ENCODE measurements around the gene SCAI.
A peak's percentile ranks its signal among the peaks of the same experiment; 100 is the strongest.

SCAI gene

GRCh38 chr9:125140576-125140975, 2.8 kb downstream of the SCAI start:
- no peak for DNase-seq (ENCODE audit: extremely low read depth, low read depth)
- no peak overlapping the region for H3K4me3 ChIP-seq (replicated peaks; ENCODE audit: low read depth, low read length)
- TF ChIP-seq CTCF (IDR thresholded peaks at IDR 0.05; ENCODE audit: low read depth, low read length, missing control alignments): no peak

GRCh38 chr9:125137200-125137599, 6.1 kb downstream of the SCAI start:
- no peak overlapping the region for H3K4me3 ChIP-seq (replicated peaks; ENCODE audit: low read depth, low read length)
- no peak for TF ChIP-seq CTCF (IDR thresholded peaks at IDR 0.05; ENCODE audit: low read depth, low read length, missing control alignments)
- DNase-seq (ENCODE audit: extremely low read depth, low read depth): peak; percentile 60

- no peak overlapping the region for H3K4me3 ChIP-seq (replicated peaks; ENCODE audit: low read depth, low read length)
- no peak for DNase-seq (ENCODE audit: extremely low read depth, low read depth)
- TF ChIP-seq CTCF (IDR thresholded peaks at IDR 0.05; ENCODE audit: low read depth, low read length, missing control alignments): no peak
These were observed 8.4 kb downstream of the SCAI start for GRCh38 chr9:125134976-125135375.

GRCh38 chr9:125133403-125134329, 9.7 kb downstream of the SCAI start:
- no peak for DNase-seq (ENCODE audit: extremely low read depth, low read depth)
- no peak for TF ChIP-seq CTCF (IDR thresholded peaks at IDR 0.05; ENCODE audit: low read depth, low read length, missing control alignments)
- no peak overlapping the region for H3K4me3 ChIP-seq (replicated peaks; ENCODE audit: low read depth, low read length)

GRCh38 chr9:125131778-125132177, 11.6 kb downstream of the SCAI start:
- no peak for DNase-seq (ENCODE audit: extremely low read depth, low read depth)
- no peak overlapping the region for H3K4me3 ChIP-seq (replicated peaks; ENCODE audit: low read depth, low read length)
- no peak for TF ChIP-seq CTCF (IDR thresholded peaks at IDR 0.05; ENCODE audit: low read depth, low read length, missing control alignments)

- no peak for TF ChIP-seq CTCF (IDR thresholded peaks at IDR 0.05; ENCODE audit: low read depth, low read length, missing control alignments)
- no peak overlapping the region for H3K4me3 ChIP-seq (replicated peaks; ENCODE audit: low read depth, low read length)
- DNase-seq (ENCODE audit: extremely low read depth, low read depth): peak; percentile 98
These were observed 17.1 kb downstream of the SCAI start for GRCh38 chr9:125126019-125126746.

All from HFF-Myc (cell line).